ENCODE measurements around the gene C4orf46. TPM values are rescaled to one million over a fixed set of nuclear protein-coding genes. Genes with fewer than 3 reads are reported as not detected.

Gene C4orf46
- total and polyA plus RNA-seq, 2 donors, result 6.4 to 8.6 TPM

- H3K27ac ChIP-seq (ENCODE audit: low read depth in 1 of 2, low read length in 1 of 2), result no peak overlapping the region
- H3K4me1 ChIP-seq (ENCODE audit: control insufficient read depth in 2 of 2, insufficient read depth in 2 of 2, low read length in 2 of 2), result no peaks in the 10 kb centered on the region
- no peak for DNase-seq (ENCODE audit: low read depth in 6 of 9, low spot score in 9 of 9)
- WGBS, result 92% methylated on average over 5 of the region's 5 CpGs
- no peaks in the 10 kb centered on the region for H3K9me3 ChIP-seq (ENCODE audit: control insufficient read depth in 2 of 2, insufficient read depth in 1 of 2, low read length in 1 of 2)
- H3K36me3 ChIP-seq (ENCODE audit: control insufficient read depth in 2 of 2, insufficient read depth in 2 of 2, low read length in 1 of 2), result no peaks in the 10 kb centered on the region
- no peak overlapping the region for H3K4me3 ChIP-seq (ENCODE audit: low read length in 2 of 2)
- H3K27me3 ChIP-seq (ENCODE audit: control insufficient read depth in 2 of 2, insufficient read depth in 1 of 2, low read length in 1 of 2), result no peaks in the 10 kb centered on the region
Measured at GRCh38 chr4:158644356-158644755, 27.3 kb downstream of the C4orf46 start.

- Histone ChIP-seq H3K9me3 (ENCODE audit: control insufficient read depth in 2 of 2, insufficient read depth in 1 of 2, low read length in 1 of 2) (no peaks in the 10 kb centered on the region), H3K27ac (ENCODE audit: low read depth in 1 of 2, low read length in 1 of 2) (no peak overlapping the region), H3K27me3 (ENCODE audit: control insufficient read depth in 2 of 2, insufficient read depth in 1 of 2, low read length in 1 of 2) (no peaks in the 10 kb centered on the region), H3K4me1 (ENCODE audit: control insufficient read depth in 2 of 2, insufficient read depth in 2 of 2, low read length in 2 of 2) (no peaks in the 10 kb centered on the region), H3K4me3 (ENCODE audit: low read length in 2 of 2) (no peak overlapping the region), H3K36me3 (ENCODE audit: control insufficient read depth in 2 of 2, insufficient read depth in 2 of 2, low read length in 1 of 2) (no peaks in the 10 kb centered on the region)
- 95% methylated on average over 1 of the region's 1 CpG for WGBS
- no peak for DNase-seq (ENCODE audit: low read depth in 6 of 9, low spot score in 9 of 9)
Measured at GRCh38 chr4:158636619-158637018, 35.1 kb downstream of the C4orf46 start.

DNA sequence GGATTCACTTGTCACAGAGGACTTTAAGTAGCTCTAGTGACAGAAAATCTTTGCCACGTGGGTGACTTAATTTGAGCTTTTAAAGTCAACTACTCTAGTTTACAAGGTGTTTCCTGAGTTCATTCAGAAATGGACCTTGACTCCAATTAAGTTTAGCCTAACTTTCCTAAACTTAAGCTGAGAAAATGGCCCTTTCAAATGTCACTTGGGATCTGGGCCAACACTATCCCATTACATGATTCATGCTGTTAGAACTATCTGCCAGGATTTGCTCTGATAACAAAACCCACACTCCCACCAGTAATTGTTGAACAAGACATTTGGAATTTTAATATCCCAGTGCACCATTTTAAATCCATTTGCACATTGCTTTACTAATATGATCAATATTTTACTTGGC is 40.8 kb downstream of the C4orf46 start:
- H3K9me3 ChIP-seq (ENCODE audit: control insufficient read depth in 2 of 2, insufficient read depth in 1 of 2, low read length in 1 of 2), result no peaks in the 10 kb centered on the region
- no peaks in the 10 kb centered on the region for H3K4me1 ChIP-seq (ENCODE audit: control insufficient read depth in 2 of 2, insufficient read depth in 2 of 2, low read length in 2 of 2)
- H3K36me3 ChIP-seq (ENCODE audit: control insufficient read depth in 2 of 2, insufficient read depth in 2 of 2, low read length in 1 of 2), result no peaks in the 10 kb centered on the region
- no peaks in the 10 kb centered on the region for H3K27me3 ChIP-seq (ENCODE audit: control insufficient read depth in 2 of 2, insufficient read depth in 1 of 2, low read length in 1 of 2)
- H3K27ac ChIP-seq (ENCODE audit: low read depth in 1 of 2, low read length in 1 of 2), result no peak overlapping the region
- WGBS, result 82% methylated on average over 1 of the region's 1 CpG
- no peak overlapping the region for H3K4me3 ChIP-seq (ENCODE audit: low read length in 2 of 2)
- DNase-seq (ENCODE audit: low read depth in 6 of 9, low spot score in 9 of 9), result no peak

DNA sequence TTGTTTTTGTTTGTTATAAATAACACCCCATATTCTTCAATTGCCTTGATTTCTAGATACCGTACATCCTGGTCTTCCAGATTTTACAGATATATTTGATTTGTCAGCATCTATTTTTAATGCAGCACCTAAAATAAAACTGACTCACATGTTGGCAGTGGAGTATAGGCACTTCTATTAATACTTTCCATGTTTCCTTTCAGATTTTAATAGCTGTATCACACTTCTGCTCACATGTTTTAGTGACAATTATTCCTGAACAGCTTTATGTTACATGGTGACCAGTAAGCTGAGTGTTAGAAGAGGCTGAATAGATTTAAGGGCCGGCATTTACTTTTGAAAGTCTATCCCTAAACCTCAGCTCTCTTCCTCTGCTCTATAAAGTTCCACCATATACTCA is 46.1 kb downstream of the C4orf46 start:
- no peak overlapping the region for H3K27ac ChIP-seq (ENCODE audit: low read depth in 1 of 2, low read length in 1 of 2)
- no peaks in the 10 kb centered on the region for H3K27me3 ChIP-seq (ENCODE audit: control insufficient read depth in 2 of 2, insufficient read depth in 1 of 2, low read length in 1 of 2)
- WGBS, result 92% methylated on average over 2 of the region's 2 CpGs
- H3K4me1 ChIP-seq (ENCODE audit: control insufficient read depth in 2 of 2, insufficient read depth in 2 of 2, low read length in 2 of 2), result no peaks in the 10 kb centered on the region
- H3K36me3 ChIP-seq (ENCODE audit: control insufficient read depth in 2 of 2, insufficient read depth in 2 of 2, low read length in 1 of 2), result no peaks in the 10 kb centered on the region
- no peaks in the 10 kb centered on the region for H3K9me3 ChIP-seq (ENCODE audit: control insufficient read depth in 2 of 2, insufficient read depth in 1 of 2, low read length in 1 of 2)
- no peak overlapping the region for H3K4me3 ChIP-seq (ENCODE audit: low read length in 2 of 2)
- no peak for DNase-seq (ENCODE audit: low read depth in 6 of 9, low spot score in 9 of 9)

GRCh38 chr4:158624889-158625478 is 46.7 kb downstream of the C4orf46 start:
- 66% methylated on average over 3 of the region's 3 CpGs for WGBS

DNA sequence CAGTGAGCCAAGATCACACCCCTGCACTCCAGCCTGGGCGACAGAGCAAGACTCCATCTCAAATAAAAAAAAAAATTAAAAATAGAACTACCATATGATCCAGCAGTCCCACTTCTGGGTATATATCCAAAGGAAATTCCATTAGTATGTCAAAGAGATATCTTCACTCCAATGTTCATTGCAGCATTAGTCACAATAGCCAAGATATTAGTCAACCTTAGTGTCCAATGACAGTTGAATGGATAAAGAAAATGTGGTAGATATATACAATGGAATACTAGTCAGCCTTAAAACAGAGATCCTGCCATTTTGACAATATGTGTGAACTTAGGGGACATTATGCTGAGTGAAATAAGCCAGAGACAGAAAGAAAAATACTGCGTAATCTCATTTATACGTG is 49.4 kb downstream of the C4orf46 start:
- H3K9me3 ChIP-seq (ENCODE audit: control insufficient read depth in 2 of 2, insufficient read depth in 1 of 2, low read length in 1 of 2), result no peaks in the 10 kb centered on the region
- H3K4me1 ChIP-seq (ENCODE audit: control insufficient read depth in 2 of 2, insufficient read depth in 2 of 2, low read length in 2 of 2), result no peaks in the 10 kb centered on the region
- no peaks in the 10 kb centered on the region for H3K36me3 ChIP-seq (ENCODE audit: control insufficient read depth in 2 of 2, insufficient read depth in 2 of 2, low read length in 1 of 2)
- no peak for DNase-seq (ENCODE audit: low read depth in 6 of 9, low spot score in 9 of 9)
- whole genome bisulfite sequencing, result 94% methylated on average over 3 of the region's 3 CpGs
- no peak overlapping the region for H3K4me3 ChIP-seq (ENCODE audit: low read length in 2 of 2)
- no peaks in the 10 kb centered on the region for H3K27me3 ChIP-seq (ENCODE audit: control insufficient read depth in 2 of 2, insufficient read depth in 1 of 2, low read length in 1 of 2)
- H3K27ac ChIP-seq (ENCODE audit: low read depth in 1 of 2, low read length in 1 of 2), result no peak overlapping the region

More at GRCh38 chr4:158624889-158625478, 46.7 kb downstream of the C4orf46 start:
- Histone ChIP-seq H3K36me3 (ENCODE audit: control insufficient read depth in 2 of 2, insufficient read depth in 2 of 2, low read length in 1 of 2) (no peaks in the 10 kb centered on the region), H3K27ac (ENCODE audit: low read depth in 1 of 2, low read length in 1 of 2) (no peak overlapping the region), H3K4me1 (ENCODE audit: control insufficient read depth in 2 of 2, insufficient read depth in 2 of 2, low read length in 2 of 2) (no peaks in the 10 kb centered on the region), H3K9me3 (ENCODE audit: control insufficient read depth in 2 of 2, insufficient read depth in 1 of 2, low read length in 1 of 2) (no peaks in the 10 kb centered on the region), H3K27me3 (ENCODE audit: control insufficient read depth in 2 of 2, insufficient read depth in 1 of 2, low read length in 1 of 2) (no peaks in the 10 kb centered on the region), H3K4me3 (ENCODE audit: low read length in 2 of 2) (no peak overlapping the region)
- DNase-seq (ENCODE audit: low read depth in 6 of 9, low spot score in 9 of 9), result peak in 2 of 9 donors; percentile 1 to 23

GRCh38 chr4:158621729-158622128 is 50.0 kb downstream of the C4orf46 start:
- H3K4me1 ChIP-seq (ENCODE audit: control insufficient read depth in 2 of 2, insufficient read depth in 2 of 2, low read length in 2 of 2), result no peaks in the 10 kb centered on the region

GRCh38 chr4:158617956-158618355 is 53.7 kb downstream of the C4orf46 start:
- DNase-seq (ENCODE audit: low read depth in 6 of 9, low spot score in 9 of 9), result no peak
- Histone ChIP-seq H3K36me3 (ENCODE audit: control insufficient read depth in 2 of 2, insufficient read depth in 2 of 2, low read length in 1 of 2) (no peaks in the 10 kb centered on the region), H3K27me3 (ENCODE audit: control insufficient read depth in 2 of 2, insufficient read depth in 1 of 2, low read length in 1 of 2) (no peaks in the 10 kb centered on the region), H3K4me1 (ENCODE audit: control insufficient read depth in 2 of 2, insufficient read depth in 2 of 2, low read length in 2 of 2) (no peaks in the 10 kb centered on the region), H3K27ac (ENCODE audit: low read depth in 1 of 2, low read length in 1 of 2) (no peak overlapping the region), H3K4me3 (ENCODE audit: low read length in 2 of 2) (no peak overlapping the region), H3K9me3 (ENCODE audit: control insufficient read depth in 2 of 2, insufficient read depth in 1 of 2, low read length in 1 of 2) (no peaks in the 10 kb centered on the region)

More at GRCh38 chr4:158621729-158622128, 50.0 kb downstream of the C4orf46 start:
- H3K4me3 ChIP-seq (ENCODE audit: low read length in 2 of 2), result no peak overlapping the region
- 95% methylated on average over 4 of the region's 4 CpGs for WGBS
- no peaks in the 10 kb centered on the region for H3K36me3 ChIP-seq (ENCODE audit: control insufficient read depth in 2 of 2, insufficient read depth in 2 of 2, low read length in 1 of 2)
- H3K27ac ChIP-seq (ENCODE audit: low read depth in 1 of 2, low read length in 1 of 2), result no peak overlapping the region
- DNase-seq (ENCODE audit: low read depth in 6 of 9, low spot score in 9 of 9), result no peak
- no peaks in the 10 kb centered on the region for H3K9me3 ChIP-seq (ENCODE audit: control insufficient read depth in 2 of 2, insufficient read depth in 1 of 2, low read length in 1 of 2)
- H3K27me3 ChIP-seq (ENCODE audit: control insufficient read depth in 2 of 2, insufficient read depth in 1 of 2, low read length in 1 of 2), result no peaks in the 10 kb centered on the region
